Keratinocyte (primary cell): ENCODE data around the gene MYCBPAP. TPM values are rescaled to one million over a fixed set of nuclear protein-coding genes. Genes with fewer than 3 reads are reported as not detected.

Experiments
- DNase-seq: peaks from one replicate; pipeline ENCODE4 v3.0.0-alpha.2; 2011; ENCODE audit warnings: low read depth, missing footprints, low spot score
- FAIRE-seq: peaks from 2 replicates; lab custom pipeline; 2011; peaks lifted over from hg19 to GRCh38; lab: Jason Lieb, UNC
- H2AFZ ChIP-seq: 2 replicates; pipeline ENCODE4 v1.6.0; 2012; ENCODE audit warnings: low read length, control low read depth, inconsistent platforms; ENCODE audit not compliant: control insufficient read depth
- H3K27ac ChIP-seq: 2 replicates; pipeline ENCODE4 v1.5.1; 2011; ENCODE audit warnings: low read length; ENCODE audit not compliant: control insufficient read depth, insufficient read depth
- H3K27me3 ChIP-seq: 3 replicates; pipeline ENCODE4 v1.6.0; 2011; ENCODE audit warnings: low read length; ENCODE audit not compliant: control insufficient read depth, insufficient read depth; ENCODE audit errors: extremely low read depth
- H3K36me3 ChIP-seq, 2 experiments: 2 replicates in 1 of 2; 3 replicates in 1 of 2; pipeline ENCODE4 v1.5.1; 2011; ENCODE audit warnings: low read length in 2 of 2, mild to moderate bottlenecking in 1 of 2; ENCODE audit not compliant: control insufficient read depth in 2 of 2, insufficient read depth in 2 of 2; ENCODE audit errors: extremely low read depth in 1 of 2
- H3K4me1 ChIP-seq: 3 replicates; pipeline ENCODE4 v1.5.1; 2011; ENCODE audit warnings: low read length; ENCODE audit not compliant: control insufficient read depth, insufficient read depth; ENCODE audit errors: extremely low read depth
- H3K4me2 ChIP-seq: 3 replicates; pipeline ENCODE4 v1.6.0; 2011; ENCODE audit warnings: low read depth, low read length; ENCODE audit not compliant: control insufficient read depth, insufficient read depth; ENCODE audit errors: extremely low read depth
- H3K4me3 ChIP-seq, 3 experiments: fragments of 200-600 bp in 1 of 3; sonication (generic) in 1 of 3; 2 replicates in 2 of 3; 3 replicates in 1 of 3; pipeline ENCODE4 v1.5.1; 2011 to 2016; ENCODE audit warnings: low read length in 3 of 3, mild to moderate bottlenecking in 3 of 3, control low read depth in 2 of 3, inconsistent platforms in 1 of 3, low read depth in 1 of 3, mixed read lengths in 1 of 3, mixed run types in 1 of 3, moderate library complexity in 1 of 3; ENCODE audit not compliant: control insufficient read depth in 2 of 3, insufficient read depth in 2 of 3; ENCODE audit errors: extremely low read depth in 1 of 3
- H3K79me2 ChIP-seq: 2 replicates; pipeline ENCODE4 v1.6.0; 2012; ENCODE audit warnings: low read length; ENCODE audit not compliant: control insufficient read depth, insufficient read depth
- H3K9ac ChIP-seq: 3 replicates; pipeline ENCODE4 v1.6.0; 2011; ENCODE audit warnings: low read length; ENCODE audit not compliant: control insufficient read depth, insufficient read depth; ENCODE audit errors: extremely low read depth
- H3K9me1 ChIP-seq: 3 replicates; pipeline ENCODE4 v1.6.0; 2011; ENCODE audit warnings: low read length; ENCODE audit not compliant: control insufficient read depth, insufficient read depth; ENCODE audit errors: extremely low read depth
- H3K9me3 ChIP-seq: 2 replicates; pipeline ENCODE4 v1.5.1; 2012; ENCODE audit warnings: low read depth, low read length; ENCODE audit not compliant: control insufficient read depth
- H4K20me1 ChIP-seq: 3 replicates; pipeline ENCODE4 v1.6.0; 2011; ENCODE audit warnings: low read length; ENCODE audit not compliant: control insufficient read depth, insufficient read depth; ENCODE audit errors: extremely low read depth
- EZH2 ChIP-seq: IDR thresholded peaks from one replicate; pipeline ENCODE4 v1.6.1; 2012; ENCODE audit warnings: inconsistent platforms, mild to moderate bottlenecking, low read length, moderate library complexity
- dilution Hi-C: fragments of 300-500 bp; cut with MboI; formaldehyde crosslinking; loops from one replicate; pipeline ENCODE4 v1.7.0; 2020; ENCODE audit warnings: low sequenced_read_pairs; ENCODE audit not compliant: extremely low pct_ligation_motif_present
- polyA plus RNA-seq, 5 experiments: library from polyadenylated mRNA; depleted of rRNA in 3 of 5; stranded (reverse) in 3 of 5; stranded (forward) in 1 of 5; unstranded in 1 of 5; fragments of >200 nt; gene quantifications; 1 replicate in 1 of 5; 2 replicates in 3 of 5; 3 replicates in 1 of 5; pipeline versions ENCODE4 v1.2.1 to v1.2.3, GENCODE V29; 2011 to 2012; ENCODE audit warnings: missing spikeins in 2 of 5, low read depth in 1 of 5, low replicate concordance in 1 of 5
- TF ChIP-seq, protein P1 (sequence below), 3 experiments: IDR thresholded peaks in 1 of 3; conservative IDR thresholded peaks in 1 of 3; optimal IDR thresholded peaks in 1 of 3; 2 replicates in 2 of 3; 3 replicates in 1 of 3; pipeline versions ENCODE3 to v1.5.1; 2011; ENCODE audit warnings: low read length in 3 of 3, mild to moderate bottlenecking in 3 of 3, moderate library complexity in 2 of 3, control low read depth in 1 of 3, inconsistent platforms in 1 of 3; ENCODE audit not compliant: insufficient read depth in 2 of 3; ENCODE audit errors: extremely low read depth in 1 of 3

The MYCBPAP gene
- polyA plus RNA-seq, 1 donor (not counting 4 experiments of a cell fraction or from before 2014, with no cell fraction given) = 9.5 TPM

DNA sequence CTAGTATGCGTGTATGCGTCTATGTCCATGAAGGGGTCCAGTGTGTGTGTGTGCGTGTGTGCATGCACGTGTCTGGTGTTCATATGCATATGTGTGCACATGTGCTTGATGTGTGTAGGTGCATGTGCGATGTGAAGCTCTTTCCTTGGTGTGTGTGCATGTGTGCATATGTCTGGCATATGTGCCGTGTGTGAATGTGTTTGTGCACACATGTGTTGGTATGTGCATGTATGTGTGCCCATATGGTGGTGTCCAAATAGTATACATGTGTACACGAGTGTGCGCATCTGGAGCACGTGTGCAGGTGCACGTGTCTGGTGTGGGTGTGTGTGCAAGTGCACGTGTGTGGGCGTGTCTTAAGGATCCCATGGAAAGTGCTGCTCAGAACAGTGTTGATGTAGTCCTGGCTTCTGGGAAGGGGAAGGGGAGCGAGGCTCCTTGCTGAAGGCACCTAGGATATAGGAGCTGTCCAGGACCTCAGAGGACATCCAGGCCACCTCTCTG is 69.3 kb downstream of the MYCBPAP start:
- Histone ChIP-seq H2AFZ (no peak overlapping the region), H3K9me3 (no peaks in the 10 kb centered on the region), H3K4me1 (no peaks in the 10 kb centered on the region), H3K79me2 (no peaks in the 10 kb centered on the region), H4K20me1 (no peaks in the 10 kb centered on the region), H3K27ac (no peak overlapping the region), H3K4me2 (no peak overlapping the region), H3K9me1 (no peaks in the 10 kb centered on the region), H3K4me3 (no peak overlapping the region), H3K27me3 (peaks cover 29% of the 10 kb centered on the region), H3K9ac (no peak overlapping the region), H3K36me3 (no peaks in the 10 kb centered on the region)
- dilution Hi-C loops = no loop called here
- no peak for FAIRE-seq
- DNase-seq = no peak
- TF ChIP-seq, protein P1, sequence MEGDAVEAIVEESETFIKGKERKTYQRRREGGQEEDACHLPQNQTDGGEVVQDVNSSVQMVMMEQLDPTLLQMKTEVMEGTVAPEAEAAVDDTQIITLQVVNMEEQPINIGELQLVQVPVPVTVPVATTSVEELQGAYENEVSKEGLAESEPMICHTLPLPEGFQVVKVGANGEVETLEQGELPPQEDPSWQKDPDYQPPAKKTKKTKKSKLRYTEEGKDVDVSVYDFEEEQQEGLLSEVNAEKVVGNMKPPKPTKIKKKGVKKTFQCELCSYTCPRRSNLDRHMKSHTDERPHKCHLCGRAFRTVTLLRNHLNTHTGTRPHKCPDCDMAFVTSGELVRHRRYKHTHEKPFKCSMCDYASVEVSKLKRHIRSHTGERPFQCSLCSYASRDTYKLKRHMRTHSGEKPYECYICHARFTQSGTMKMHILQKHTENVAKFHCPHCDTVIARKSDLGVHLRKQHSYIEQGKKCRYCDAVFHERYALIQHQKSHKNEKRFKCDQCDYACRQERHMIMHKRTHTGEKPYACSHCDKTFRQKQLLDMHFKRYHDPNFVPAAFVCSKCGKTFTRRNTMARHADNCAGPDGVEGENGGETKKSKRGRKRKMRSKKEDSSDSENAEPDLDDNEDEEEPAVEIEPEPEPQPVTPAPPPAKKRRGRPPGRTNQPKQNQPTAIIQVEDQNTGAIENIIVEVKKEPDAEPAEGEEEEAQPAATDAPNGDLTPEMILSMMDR (optimal IDR thresholded peaks at IDR 0.05 in 1 of 3, IDR thresholded peaks at IDR 0.05 in 1 of 3, conservative IDR thresholded peaks at IDR 0.05 in 1 of 3; ENCODE audit: extremely low read depth in 1 of 3, insufficient read depth in 2 of 3, low read length in 3 of 3) = no peak
- no peak for TF ChIP-seq EZH2

DNA sequence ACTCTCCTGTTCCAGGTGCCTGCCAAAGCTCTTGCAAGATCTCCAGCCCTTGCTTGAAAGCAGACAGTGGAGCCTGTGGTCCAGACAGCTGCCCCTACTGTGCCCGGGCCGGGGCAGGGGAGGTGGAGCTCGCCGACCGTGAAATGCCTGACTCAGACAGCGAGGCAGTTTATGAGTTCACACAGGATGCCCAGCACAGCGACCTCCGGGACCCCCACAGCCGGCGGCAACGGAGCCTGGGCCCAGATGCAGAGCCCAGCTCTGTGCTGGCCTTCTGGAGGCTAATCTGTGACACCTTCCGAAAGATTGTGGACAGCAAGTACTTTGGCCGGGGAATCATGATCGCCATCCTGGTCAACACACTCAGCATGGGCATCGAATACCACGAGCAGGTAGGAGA is 69.9 kb downstream of the MYCBPAP start:
- no peaks in the 10 kb centered on the region for H3K79me2 ChIP-seq
- no peaks in the 10 kb centered on the region for H3K36me3 ChIP-seq
- H3K27me3 ChIP-seq = peaks cover 32% of the 10 kb centered on the region
- TF ChIP-seq EZH2 = no peak
- no peak overlapping the region for H2AFZ ChIP-seq
- DNase-seq (no peak), FAIRE-seq (no peak)
- H3K4me1 ChIP-seq = no peaks in the 10 kb centered on the region
- H3K4me3 ChIP-seq = no peak overlapping the region
- H3K9me1 ChIP-seq = no peaks in the 10 kb centered on the region
- no peak overlapping the region for H3K4me2 ChIP-seq
- dilution Hi-C loops = no loop called here
- no peaks in the 10 kb centered on the region for H3K9me3 ChIP-seq
- no peak overlapping the region for H3K27ac ChIP-seq
- no peak overlapping the region for H3K9ac ChIP-seq
- no peaks in the 10 kb centered on the region for H4K20me1 ChIP-seq

DNA sequence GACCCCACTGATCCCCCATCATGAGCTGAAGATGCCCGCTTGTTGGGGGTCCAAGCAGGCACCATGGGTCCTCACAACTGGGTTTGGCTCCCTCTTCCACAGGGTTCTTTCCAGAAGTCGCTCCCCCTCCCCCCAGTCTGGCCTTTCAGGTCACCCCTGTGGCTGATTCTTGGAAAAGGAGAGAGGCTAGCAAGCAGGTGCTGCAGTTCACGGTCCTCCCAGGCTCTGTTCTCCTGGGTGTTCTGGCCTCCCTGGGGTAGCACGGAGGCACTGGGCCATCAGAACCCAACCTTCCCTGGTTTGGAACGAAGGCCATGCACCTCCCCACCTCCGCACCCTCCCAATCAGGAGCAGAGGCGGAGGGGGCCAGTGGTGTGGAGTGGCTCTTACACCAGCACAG is 71.2 kb downstream of the MYCBPAP start:
- Histone ChIP-seq H3K79me2 (no peaks in the 10 kb centered on the region), H3K9me1 (no peaks in the 10 kb centered on the region), H3K4me2 (no peak overlapping the region), H3K4me3 (no peak overlapping the region), H3K4me1 (no peaks in the 10 kb centered on the region), H3K36me3 (no peaks in the 10 kb centered on the region), H3K27ac (no peak overlapping the region), H3K9me3 (no peaks in the 10 kb centered on the region), H3K27me3 (peaks cover 39% of the 10 kb centered on the region), H4K20me1 (no peaks in the 10 kb centered on the region), H2AFZ (no peak overlapping the region), H3K9ac (no peak overlapping the region)
- TF ChIP-seq EZH2 = no peak
- TF ChIP-seq, protein P1 (optimal IDR thresholded peaks at IDR 0.05 in 1 of 3, IDR thresholded peaks at IDR 0.05 in 1 of 3, conservative IDR thresholded peaks at IDR 0.05 in 1 of 3; ENCODE audit: extremely low read depth in 1 of 3, insufficient read depth in 2 of 3, low read length in 3 of 3) = no peak
- dilution Hi-C loops = no loop called here
- DNase-seq (no peak), FAIRE-seq (no peak)
